Measurements from ENCODE around the gene RXFP4. TPM values are rescaled to one million over a fixed set of nuclear protein-coding genes. Genes with fewer than 3 reads are reported as not detected.
A peak's percentile ranks its signal among the peaks of the same experiment; 100 is the strongest.

RXFP4 gene
- total RNA-seq, 1 experiment from 2014 or later, result not detected

- TF ChIP-seq CTCF (IDR thresholded peaks at IDR 0.05; ENCODE audit: unreplicated experiment), result no peak
- Mint-ChIP-seq H3K27ac (ENCODE audit: unreplicated experiment) (no peak overlapping the region), H3K4me3 (ENCODE audit: low read depth, unreplicated experiment) (no peak overlapping the region), H3K9me3 (ENCODE audit: low read depth, unreplicated experiment) (no peaks in the 10 kb centered on the region), H3K27me3 (ENCODE audit: unreplicated experiment) (no peaks in the 10 kb centered on the region), H3K4me1 (ENCODE audit: low read depth, unreplicated experiment) (peaks cover 17% of the 10 kb centered on the region), H3K36me3 (ENCODE audit: insufficient read depth, unreplicated experiment) (peaks cover 4% of the 10 kb centered on the region)
- CTCF ChIA-PET, result interaction anchor here (0.6 to 0.9 kb wide), 3 partner anchors 25 to 43 kb away, joined by 3 to 11 read pairs (median 4); partner anchors contain the start of gene ARHGEF2
- BruUV-seq (replicated peaks), result TSS peak; percentile 96
- no peak for DNase-seq
- intact Hi-C loops (cut with micrococcal nuclease; ENCODE audit: unreplicated experiment), result no loop called here
Measured at GRCh38 chr1:155934936-155935590, 6.4 kb upstream of the RXFP4 start.

- Mint-ChIP-seq H3K36me3 (ENCODE audit: insufficient read depth, unreplicated experiment) (peaks cover 35% of the 10 kb centered on the region), H3K4me3 (ENCODE audit: low read depth, unreplicated experiment) (no peak overlapping the region), H3K27ac (ENCODE audit: unreplicated experiment) (peak overlapping the region; percentile 69), H3K9me3 (ENCODE audit: low read depth, unreplicated experiment) (no peaks in the 10 kb centered on the region), H3K27me3 (ENCODE audit: unreplicated experiment) (no peaks in the 10 kb centered on the region), H3K4me1 (ENCODE audit: low read depth, unreplicated experiment) (peaks cover 35% of the 10 kb centered on the region)
- BruUV-seq (replicated peaks), result no TSS peak
- peak; percentile 58 for DNase-seq
- intact Hi-C loops (cut with micrococcal nuclease; ENCODE audit: unreplicated experiment), result loop anchor here (1.0 kb wide), 1 partner anchor 51 kb away; no protein-coding TSS in a partner anchor
- TF ChIP-seq CTCF (IDR thresholded peaks at IDR 0.05; ENCODE audit: unreplicated experiment), result peak; percentile 24
- CTCF ChIA-PET, result interaction anchor here (0.6 to 2.1 kb wide), 16 partner anchors 15 to 1515 kb away, joined by 3 to 39 read pairs (median 4); partner anchors contain the start of genes ARHGEF2 and RAB25
Measured at GRCh38 chr1:155938220-155938627, 3.2 kb upstream of the RXFP4 start.

- Mint-ChIP-seq H3K4me3 (ENCODE audit: low read depth, unreplicated experiment) (peak overlapping the region; percentile 69), H3K4me1 (ENCODE audit: low read depth, unreplicated experiment) (peaks cover 51% of the 10 kb centered on the region), H3K27ac (ENCODE audit: unreplicated experiment) (peak overlapping the region; percentile 93), H3K36me3 (ENCODE audit: insufficient read depth, unreplicated experiment) (peaks cover 56% of the 10 kb centered on the region), H3K27me3 (ENCODE audit: unreplicated experiment) (no peaks in the 10 kb centered on the region), H3K9me3 (ENCODE audit: low read depth, unreplicated experiment) (no peaks in the 10 kb centered on the region)
- DNase-seq, result peak; percentile 56
- no TSS peak for BruUV-seq (replicated peaks)
- intact Hi-C loops (cut with micrococcal nuclease; ENCODE audit: unreplicated experiment), result loop anchor here (1.0 to 5.0 kb wide), 2 partner anchors 44 to 127 kb away; no protein-coding TSS in a partner anchor
- CTCF ChIA-PET, result interaction anchor here (0.6 to 1.4 kb wide), 8 partner anchors 9 to 285 kb away, joined by 3 to 12 read pairs (median 4); no protein-coding TSS in a partner anchor
- TF ChIP-seq CTCF (IDR thresholded peaks at IDR 0.05; ENCODE audit: unreplicated experiment), result no peak
Measured at GRCh38 chr1:155940482-155940992, 901 bp upstream of the RXFP4 start.

GRCh38 chr1:155941845-155942531 lies 550 bp downstream of the RXFP4 start:
- H3K27ac Mint-ChIP-seq (ENCODE audit: unreplicated experiment), result peak overlapping the region; percentile 93
- DNase-seq, result no peak
- H3K4me1 Mint-ChIP-seq (ENCODE audit: low read depth, unreplicated experiment), result peaks cover 59% of the 10 kb centered on the region
- peaks cover 71% of the 10 kb centered on the region for H3K36me3 Mint-ChIP-seq (ENCODE audit: insufficient read depth, unreplicated experiment)
- CTCF ChIA-PET, result no interaction called here
- intact Hi-C loops (cut with micrococcal nuclease; ENCODE audit: unreplicated experiment), result loop anchor here (5.0 kb wide), 1 partner anchor 125 kb away; no protein-coding TSS in a partner anchor
- no TSS peak for BruUV-seq (replicated peaks)
- no peaks in the 10 kb centered on the region for H3K27me3 Mint-ChIP-seq (ENCODE audit: unreplicated experiment)
- H3K4me3 Mint-ChIP-seq (ENCODE audit: low read depth, unreplicated experiment), result peak overlapping the region; percentile 69
- no peak for TF ChIP-seq CTCF (IDR thresholded peaks at IDR 0.05; ENCODE audit: unreplicated experiment)
- H3K9me3 Mint-ChIP-seq (ENCODE audit: low read depth, unreplicated experiment), result no peaks in the 10 kb centered on the region
